ENCODE measurements around the gene TBCK. TPM values are rescaled to one million over a fixed set of nuclear protein-coding genes. Genes with fewer than 3 reads are reported as not detected.

Gene TBCK
- polyA plus RNA-seq, 1 donor, result 29.0 TPM

GRCh38 chr4:106306561-106306960 lies 9.4 kb downstream of the TBCK start:
- no peak for DNase-seq
- H3K36me3 ChIP-seq (ENCODE audit: control insufficient read depth, insufficient read depth, low read length), result peaks cover 21% of the 10 kb centered on the region
- H3K4me3 ChIP-seq (ENCODE audit: low read length), result no peak overlapping the region

GRCh38 chr4:106305435-106306055 lies 10.5 kb downstream of the TBCK start:
- no CpG with 5 or more reads among the region's 4 CpGs for WGBS (ENCODE audit: insufficient coverage, low lambda C conversion rate)
- no peaks in the 10 kb centered on the region for H3K27me3 ChIP-seq (ENCODE audit: control insufficient read depth, insufficient read depth, low read length)
- no peaks in the 10 kb centered on the region for H3K9me3 ChIP-seq (ENCODE audit: control insufficient read depth, low read depth, low read length)

More at GRCh38 chr4:106306561-106306960, 9.4 kb downstream of the TBCK start:
- Histone ChIP-seq H3K27me3 (ENCODE audit: control insufficient read depth, insufficient read depth, low read length) (no peaks in the 10 kb centered on the region), H3K27ac (ENCODE audit: low read length) (no peak overlapping the region), H3K9me3 (ENCODE audit: control insufficient read depth, low read depth, low read length) (no peaks in the 10 kb centered on the region), H3K4me1 (ENCODE audit: control insufficient read depth, insufficient read depth, low read length) (no peaks in the 10 kb centered on the region)

GRCh38 chr4:106304632-106305031 lies 11.4 kb downstream of the TBCK start:
- Histone ChIP-seq H3K36me3 (ENCODE audit: control insufficient read depth, insufficient read depth, low read length) (peaks cover 28% of the 10 kb centered on the region), H3K9me3 (ENCODE audit: control insufficient read depth, low read depth, low read length) (no peaks in the 10 kb centered on the region), H3K27ac (ENCODE audit: low read length) (no peak overlapping the region), H3K27me3 (ENCODE audit: control insufficient read depth, insufficient read depth, low read length) (no peaks in the 10 kb centered on the region), H3K4me3 (ENCODE audit: low read length) (no peak overlapping the region), H3K4me1 (ENCODE audit: control insufficient read depth, insufficient read depth, low read length) (no peaks in the 10 kb centered on the region)
- no peak for DNase-seq

More at GRCh38 chr4:106305435-106306055, 10.5 kb downstream of the TBCK start:
- H3K4me3 ChIP-seq (ENCODE audit: low read length), result no peak overlapping the region
- peaks cover 24% of the 10 kb centered on the region for H3K36me3 ChIP-seq (ENCODE audit: control insufficient read depth, insufficient read depth, low read length)
- no peaks in the 10 kb centered on the region for H3K4me1 ChIP-seq (ENCODE audit: control insufficient read depth, insufficient read depth, low read length)
- DNase-seq, result no peak
- H3K27ac ChIP-seq (ENCODE audit: low read length), result no peak overlapping the region

- DNase-seq, result no peak
- H3K36me3 ChIP-seq (ENCODE audit: control insufficient read depth, insufficient read depth, low read length), result peaks cover 28% of the 10 kb centered on the region
- H3K4me1 ChIP-seq (ENCODE audit: control insufficient read depth, insufficient read depth, low read length), result no peaks in the 10 kb centered on the region
- H3K27me3 ChIP-seq (ENCODE audit: control insufficient read depth, insufficient read depth, low read length), result no peaks in the 10 kb centered on the region
- H3K4me3 ChIP-seq (ENCODE audit: low read length), result no peak overlapping the region
- H3K27ac ChIP-seq (ENCODE audit: low read length), result no peak overlapping the region
- no peaks in the 10 kb centered on the region for H3K9me3 ChIP-seq (ENCODE audit: control insufficient read depth, low read depth, low read length)
- no CpG with 5 or more reads among the region's 3 CpGs for WGBS (ENCODE audit: insufficient coverage, low lambda C conversion rate)
Observed at GRCh38 chr4:106303548-106304281, 12.3 kb downstream of the TBCK start.

- 80% methylated on average over 1 of the region's 4 CpGs for WGBS (ENCODE audit: insufficient coverage, low lambda C conversion rate)
- no peaks in the 10 kb centered on the region for H3K4me1 ChIP-seq (ENCODE audit: control insufficient read depth, insufficient read depth, low read length)
- peaks cover 24% of the 10 kb centered on the region for H3K36me3 ChIP-seq (ENCODE audit: control insufficient read depth, insufficient read depth, low read length)
- no peaks in the 10 kb centered on the region for H3K27me3 ChIP-seq (ENCODE audit: control insufficient read depth, insufficient read depth, low read length)
- no peak for DNase-seq
- H3K9me3 ChIP-seq (ENCODE audit: control insufficient read depth, low read depth, low read length), result no peaks in the 10 kb centered on the region
- no peak overlapping the region for H3K27ac ChIP-seq (ENCODE audit: low read length)
- H3K4me3 ChIP-seq (ENCODE audit: low read length), result no peak overlapping the region
Observed at GRCh38 chr4:106302062-106302438, 14.0 kb downstream of the TBCK start.

- Histone ChIP-seq H3K4me1 (ENCODE audit: control insufficient read depth, insufficient read depth, low read length) (no peaks in the 10 kb centered on the region), H3K27me3 (ENCODE audit: control insufficient read depth, insufficient read depth, low read length) (no peaks in the 10 kb centered on the region), H3K36me3 (ENCODE audit: control insufficient read depth, insufficient read depth, low read length) (peaks cover 22% of the 10 kb centered on the region), H3K27ac (ENCODE audit: low read length) (no peak overlapping the region), H3K9me3 (ENCODE audit: control insufficient read depth, low read depth, low read length) (no peaks in the 10 kb centered on the region), H3K4me3 (ENCODE audit: low read length) (no peak overlapping the region)
- WGBS (ENCODE audit: insufficient coverage, low lambda C conversion rate), result 83% methylated on average over 1 of the region's 2 CpGs
- no peak for DNase-seq
Observed at GRCh38 chr4:106301393-106302061, 14.5 kb downstream of the TBCK start.

GRCh38 chr4:106299977-106300376 lies 16.0 kb downstream of the TBCK start:
- WGBS (ENCODE audit: insufficient coverage, low lambda C conversion rate), result no CpG with 5 or more reads among the region's 4 CpGs
- H3K27me3 ChIP-seq (ENCODE audit: control insufficient read depth, insufficient read depth, low read length), result no peaks in the 10 kb centered on the region

GRCh38 chr4:106297245-106298035 lies 18.6 kb downstream of the TBCK start:
- no peaks in the 10 kb centered on the region for H3K4me1 ChIP-seq (ENCODE audit: control insufficient read depth, insufficient read depth, low read length)
- peaks cover 22% of the 10 kb centered on the region for H3K36me3 ChIP-seq (ENCODE audit: control insufficient read depth, insufficient read depth, low read length)

More at GRCh38 chr4:106299977-106300376, 16.0 kb downstream of the TBCK start:
- H3K4me3 ChIP-seq (ENCODE audit: low read length), result no peak overlapping the region
- no peaks in the 10 kb centered on the region for H3K9me3 ChIP-seq (ENCODE audit: control insufficient read depth, low read depth, low read length)
- peaks cover 15% of the 10 kb centered on the region for H3K36me3 ChIP-seq (ENCODE audit: control insufficient read depth, insufficient read depth, low read length)
- H3K4me1 ChIP-seq (ENCODE audit: control insufficient read depth, insufficient read depth, low read length), result no peaks in the 10 kb centered on the region
- DNase-seq, result no peak
- H3K27ac ChIP-seq (ENCODE audit: low read length), result no peak overlapping the region

GRCh38 chr4:106294062-106294461 lies 21.9 kb downstream of the TBCK start:
- Histone ChIP-seq H3K36me3 (ENCODE audit: control insufficient read depth, insufficient read depth, low read length) (peaks cover 19% of the 10 kb centered on the region), H3K27me3 (ENCODE audit: control insufficient read depth, insufficient read depth, low read length) (no peaks in the 10 kb centered on the region), H3K4me3 (ENCODE audit: low read length) (no peak overlapping the region), H3K9me3 (ENCODE audit: control insufficient read depth, low read depth, low read length) (no peaks in the 10 kb centered on the region), H3K4me1 (ENCODE audit: control insufficient read depth, insufficient read depth, low read length) (no peaks in the 10 kb centered on the region), H3K27ac (ENCODE audit: low read length) (no peak overlapping the region)
- no CpG with 5 or more reads among the region's 10 CpGs for WGBS (ENCODE audit: insufficient coverage, low lambda C conversion rate)
- DNase-seq, result no peak

More at GRCh38 chr4:106297245-106298035, 18.6 kb downstream of the TBCK start:
- Histone ChIP-seq H3K27me3 (ENCODE audit: control insufficient read depth, insufficient read depth, low read length) (no peaks in the 10 kb centered on the region), H3K27ac (ENCODE audit: low read length) (no peak overlapping the region), H3K9me3 (ENCODE audit: control insufficient read depth, low read depth, low read length) (no peaks in the 10 kb centered on the region), H3K4me3 (ENCODE audit: low read length) (no peak overlapping the region)
- no peak for DNase-seq

- Histone ChIP-seq H3K4me1 (ENCODE audit: control insufficient read depth, insufficient read depth, low read length) (peaks cover 6% of the 10 kb centered on the region), H3K4me3 (ENCODE audit: low read length) (no peak overlapping the region), H3K36me3 (ENCODE audit: control insufficient read depth, insufficient read depth, low read length) (peaks cover 21% of the 10 kb centered on the region), H3K27ac (ENCODE audit: low read length) (no peak overlapping the region), H3K9me3 (ENCODE audit: control insufficient read depth, low read depth, low read length) (no peaks in the 10 kb centered on the region), H3K27me3 (ENCODE audit: control insufficient read depth, insufficient read depth, low read length) (no peaks in the 10 kb centered on the region)
- 100% methylated on average over 2 of the region's 5 CpGs for WGBS (ENCODE audit: insufficient coverage, low lambda C conversion rate)
- no peak for DNase-seq
Observed at GRCh38 chr4:106291678-106292077, 24.3 kb downstream of the TBCK start.
